GM23338 (cell line): ENCODE results near the gene COL4A6. TPM values are rescaled to one million over a fixed set of nuclear protein-coding genes. Genes with fewer than 3 reads are reported as not detected.

Source experiments
- ATAC-seq: fragments of 200-7000 bp; cut with Tn5 transposase; 3 replicates; pipeline ENCODE4 v1.9.1; 2020
- DNase-seq: peaks from one replicate; pipeline ENCODE4 v3.0.0-alpha.2; 2015; ENCODE audit warnings: low spot score
- H2AFZ ChIP-seq: fragments of 200-600 bp; sonication (generic); 2 replicates; pipeline ENCODE4 v1.8.0; 2016; ENCODE audit warnings: antibody characterized with exemption, mild to moderate bottlenecking, moderate library complexity
- H3F3A ChIP-seq: fragments of 200-600 bp; sonication (generic); replicated peaks from 2 replicates; pipeline ENCODE4 v1.8.0; 2017; ENCODE audit warnings: antibody characterized with exemption, mixed run types, low read depth
- H3K27ac ChIP-seq: fragments of 200-600 bp; sonication (generic); 2 replicates; pipeline ENCODE4 v1.6.1; 2016; ENCODE audit warnings: low read depth
- H3K27me3 ChIP-seq: fragments of 200-600 bp; sonication (generic); 2 replicates; pipeline ENCODE4 v1.8.0; 2016; ENCODE audit warnings: mild to moderate bottlenecking, mixed run types, moderate library complexity; ENCODE audit not compliant: insufficient read depth
- H3K36me3 ChIP-seq: fragments of 200-600 bp; sonication (generic); 2 replicates; pipeline ENCODE4 v1.8.0; 2016; ENCODE audit warnings: mild to moderate bottlenecking; ENCODE audit not compliant: insufficient read depth
- H3K4me1 ChIP-seq: fragments of 200-600 bp; sonication (generic); 2 replicates; pipeline ENCODE4 v1.8.0; 2016; ENCODE audit warnings: mild to moderate bottlenecking, moderate library complexity; ENCODE audit not compliant: insufficient read depth
- H3K4me2 ChIP-seq: fragments of 200-600 bp; sonication (generic); 2 replicates; pipeline ENCODE4 v1.7.1; 2017; ENCODE audit warnings: mixed run types
- H3K4me3 ChIP-seq: fragments of 200-600 bp; sonication (generic); 2 replicates; pipeline ENCODE4 v1.6.1; 2016; ENCODE audit warnings: mixed run types
- H3K79me2 ChIP-seq: fragments of 200-600 bp; sonication (generic); replicated peaks from 2 replicates; pipeline ENCODE4 v1.8.0; 2017; ENCODE audit warnings: mild to moderate bottlenecking; ENCODE audit not compliant: insufficient read depth
- H3K9me2 ChIP-seq: fragments of 200-600 bp; sonication (generic); 2 replicates; pipeline ENCODE4 v1.8.0; 2017; ENCODE audit not compliant: insufficient read depth
- H4K20me1 ChIP-seq: fragments of 200-600 bp; sonication (generic); replicated peaks from 2 replicates; pipeline ENCODE4 v1.8.0; 2017; ENCODE audit warnings: mild to moderate bottlenecking; ENCODE audit not compliant: insufficient read depth
- H3K27ac Mint-ChIP-seq: 2 replicates; pipeline ENCODE4 v1.8.0; 2020; ENCODE audit warnings: inconsistent platforms, mild to moderate bottlenecking, moderate library complexity, mixed read lengths
- H3K27me3 Mint-ChIP-seq: 3 replicates; pipeline ENCODE4 v1.8.0; 2022; ENCODE audit warnings: low read depth, mild to moderate bottlenecking, moderate library complexity, mixed read lengths, inconsistent platforms; ENCODE audit not compliant: insufficient read depth, poor library complexity
- H3K36me3 Mint-ChIP-seq: 3 replicates; pipeline ENCODE4 v1.8.0; 2021; ENCODE audit warnings: low read depth, mild to moderate bottlenecking, inconsistent platforms, moderate library complexity, mixed read lengths
- H3K4me1 Mint-ChIP-seq: 3 replicates; pipeline ENCODE4 v1.8.0; 2020; ENCODE audit warnings: mild to moderate bottlenecking, inconsistent platforms, mixed read lengths
- H3K4me3 Mint-ChIP-seq: 3 replicates; pipeline ENCODE4 v1.8.0; 2021; ENCODE audit warnings: moderate library complexity, mild to moderate bottlenecking, inconsistent platforms, mixed read lengths
- H3K9me3 Mint-ChIP-seq: 3 replicates; pipeline ENCODE4 v1.8.0; 2020; ENCODE audit warnings: moderate library complexity, mild to moderate bottlenecking, inconsistent platforms, mixed read lengths
- CTCF ChIP-seq, 2 experiments: fragments of 200-600 bp in 1 of 2; sonication (generic) in 1 of 2; conservative IDR thresholded peaks; 2 replicates each; pipeline versions ENCODE4 v1.5.1 to v1.6.1; 2016 to 2017; ENCODE audit warnings: antibody characterized with exemption in 2 of 2, low read depth in 2 of 2, mild to moderate bottlenecking in 2 of 2, moderate library complexity in 1 of 2
- EZH2 ChIP-seq: fragments of 200-600 bp; sonication (generic); IDR thresholded peaks from one replicate; pipeline ENCODE4 v1.8.0; 2017; ENCODE audit warnings: antibody characterized with exemption, mild to moderate bottlenecking, low read depth; ENCODE audit not compliant: unreplicated experiment
- JUNB ChIP-seq: IDR thresholded peaks from one replicate; pipeline ENCODE4 v1.6.1; 2016; ENCODE audit warnings: antibody characterized with exemption; ENCODE audit not compliant: unreplicated experiment
- NANOG ChIP-seq: IDR thresholded peaks from 2 replicates; pipeline ENCODE4 v1.6.1; 2016; ENCODE audit warnings: antibody characterized with exemption, borderline replicate concordance
- POLR2AphosphoS5 ChIP-seq: IDR thresholded peaks from 2 replicates; pipeline ENCODE4 v1.6.1; 2016; ENCODE audit warnings: antibody characterized with exemption, low read depth
- STAT1 ChIP-seq: IDR thresholded peaks from one replicate; pipeline ENCODE4 v1.6.1; 2016; ENCODE audit warnings: antibody characterized with exemption; ENCODE audit not compliant: unreplicated experiment
- ZNF114 ChIP-seq: fragments of 250-450 bp; sonication (Bioruptor Pico); IDR thresholded peaks from 2 replicates; pipeline ENCODE4 v1.5.0; 2020; ENCODE audit warnings: mild to moderate bottlenecking, moderate library complexity
- ZNF331 ChIP-seq: fragments of 250-450 bp; sonication (Bioruptor Pico); IDR thresholded peaks from 2 replicates; pipeline ENCODE4 v1.5.0; 2020; ENCODE audit warnings: low read depth, mild to moderate bottlenecking, moderate library complexity
- polyA plus RNA-seq: library from polyadenylated mRNA; unstranded; fragments of >200 nt; fragmentation: Nextera tagmentation; extraction: Ambion mirVana; gene quantifications from 2 replicates; pipeline ENCODE4 v1.2.1, GENCODE V29; 2016
- total RNA-seq: library from RNA; depleted of rRNA; stranded (reverse); fragments of >200 nt; shearing (Covaris generic); gene quantifications from 2 replicates; pipeline ENCODE4 v1.2.3, GENCODE V29; 2014
- TF ChIP-seq, protein P1 (sequence below): IDR thresholded peaks from one replicate; pipeline ENCODE4 v1.6.1; 2018; ENCODE audit warnings: antibody characterized with exemption; ENCODE audit not compliant: unreplicated experiment
- TF ChIP-seq, protein P2 (sequence below): IDR thresholded peaks from 2 replicates; pipeline ENCODE4 v1.6.1; 2016; ENCODE audit warnings: antibody characterized with exemption
- TF ChIP-seq, protein P3 (sequence below): fragments of 250-450 bp; sonication (Bioruptor Pico); IDR thresholded peaks from 2 replicates; pipeline ENCODE4 v1.5.0; 2020; ENCODE audit warnings: mild to moderate bottlenecking, moderate library complexity

The COL4A6 gene
- total and polyA plus RNA-seq, 2 experiments from 2014 or later = 4.1 to 15.2 TPM

DNA sequence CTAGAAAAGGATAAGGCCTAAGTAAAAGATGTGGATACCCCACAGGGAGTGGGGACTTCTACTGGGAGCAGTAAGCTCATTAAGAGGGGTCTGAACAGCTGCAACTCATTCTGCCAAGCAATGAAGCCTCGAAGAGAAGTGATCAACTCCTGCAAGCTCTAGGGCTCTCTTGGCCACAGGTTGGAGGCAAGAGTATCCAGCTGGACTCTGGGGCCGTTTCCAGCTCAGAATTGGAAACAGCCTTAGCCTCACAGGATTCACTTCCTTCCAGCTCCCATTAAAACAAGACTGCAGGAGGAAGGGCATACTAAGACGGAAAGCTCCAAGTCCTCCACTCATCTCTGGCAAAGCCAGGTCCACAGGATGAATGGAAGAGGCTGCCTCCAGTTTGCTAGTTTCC lies 220.3 kb downstream of the COL4A6 start:
- H3K27ac Mint-ChIP-seq = no peak overlapping the region
- Histone ChIP-seq H3K36me3 (no peaks in the 10 kb centered on the region), H3K27me3 (no peaks in the 10 kb centered on the region), H3K4me2 (no peak overlapping the region), H2AFZ (no peak overlapping the region), H4K20me1 (no peaks in the 10 kb centered on the region), H3K79me2 (no peaks in the 10 kb centered on the region), H3K9me2 (no peaks in the 10 kb centered on the region), H3K27ac (no peak overlapping the region), H3F3A (no peaks in the 10 kb centered on the region), H3K4me1 (no peaks in the 10 kb centered on the region), H3K4me3 (no peak overlapping the region)
- no peaks in the 10 kb centered on the region for H3K9me3 Mint-ChIP-seq
- DNase-seq (no peak), ATAC-seq (no peak)
- H3K4me1 Mint-ChIP-seq = no peaks in the 10 kb centered on the region
- H3K4me3 Mint-ChIP-seq = no peak overlapping the region
- TF ChIP-seq JUNB (no peak), STAT1 (no peak), ZNF331 (no peak), POLR2AphosphoS5 (no peak), NANOG (no peak), ZNF114 (CRISPR knock-in tag) (no peak), CTCF (conservative IDR thresholded peaks at IDR 0.05; ENCODE audit: low read depth in 2 of 2) (no peak), EZH2 (no peak)
- TF ChIP-seq, protein P1, sequence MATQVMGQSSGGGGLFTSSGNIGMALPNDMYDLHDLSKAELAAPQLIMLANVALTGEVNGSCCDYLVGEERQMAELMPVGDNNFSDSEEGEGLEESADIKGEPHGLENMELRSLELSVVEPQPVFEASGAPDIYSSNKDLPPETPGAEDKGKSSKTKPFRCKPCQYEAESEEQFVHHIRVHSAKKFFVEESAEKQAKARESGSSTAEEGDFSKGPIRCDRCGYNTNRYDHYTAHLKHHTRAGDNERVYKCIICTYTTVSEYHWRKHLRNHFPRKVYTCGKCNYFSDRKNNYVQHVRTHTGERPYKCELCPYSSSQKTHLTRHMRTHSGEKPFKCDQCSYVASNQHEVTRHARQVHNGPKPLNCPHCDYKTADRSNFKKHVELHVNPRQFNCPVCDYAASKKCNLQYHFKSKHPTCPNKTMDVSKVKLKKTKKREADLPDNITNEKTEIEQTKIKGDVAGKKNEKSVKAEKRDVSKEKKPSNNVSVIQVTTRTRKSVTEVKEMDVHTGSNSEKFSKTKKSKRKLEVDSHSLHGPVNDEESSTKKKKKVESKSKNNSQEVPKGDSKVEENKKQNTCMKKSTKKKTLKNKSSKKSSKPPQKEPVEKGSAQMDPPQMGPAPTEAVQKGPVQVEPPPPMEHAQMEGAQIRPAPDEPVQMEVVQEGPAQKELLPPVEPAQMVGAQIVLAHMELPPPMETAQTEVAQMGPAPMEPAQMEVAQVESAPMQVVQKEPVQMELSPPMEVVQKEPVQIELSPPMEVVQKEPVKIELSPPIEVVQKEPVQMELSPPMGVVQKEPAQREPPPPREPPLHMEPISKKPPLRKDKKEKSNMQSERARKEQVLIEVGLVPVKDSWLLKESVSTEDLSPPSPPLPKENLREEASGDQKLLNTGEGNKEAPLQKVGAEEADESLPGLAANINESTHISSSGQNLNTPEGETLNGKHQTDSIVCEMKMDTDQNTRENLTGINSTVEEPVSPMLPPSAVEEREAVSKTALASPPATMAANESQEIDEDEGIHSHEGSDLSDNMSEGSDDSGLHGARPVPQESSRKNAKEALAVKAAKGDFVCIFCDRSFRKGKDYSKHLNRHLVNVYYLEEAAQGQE = no peak
- TF ChIP-seq, protein P2, sequence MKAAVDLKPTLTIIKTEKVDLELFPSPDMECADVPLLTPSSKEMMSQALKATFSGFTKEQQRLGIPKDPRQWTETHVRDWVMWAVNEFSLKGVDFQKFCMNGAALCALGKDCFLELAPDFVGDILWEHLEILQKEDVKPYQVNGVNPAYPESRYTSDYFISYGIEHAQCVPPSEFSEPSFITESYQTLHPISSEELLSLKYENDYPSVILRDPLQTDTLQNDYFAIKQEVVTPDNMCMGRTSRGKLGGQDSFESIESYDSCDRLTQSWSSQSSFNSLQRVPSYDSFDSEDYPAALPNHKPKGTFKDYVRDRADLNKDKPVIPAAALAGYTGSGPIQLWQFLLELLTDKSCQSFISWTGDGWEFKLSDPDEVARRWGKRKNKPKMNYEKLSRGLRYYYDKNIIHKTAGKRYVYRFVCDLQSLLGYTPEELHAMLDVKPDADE = no peak
- TF ChIP-seq, protein P3, sequence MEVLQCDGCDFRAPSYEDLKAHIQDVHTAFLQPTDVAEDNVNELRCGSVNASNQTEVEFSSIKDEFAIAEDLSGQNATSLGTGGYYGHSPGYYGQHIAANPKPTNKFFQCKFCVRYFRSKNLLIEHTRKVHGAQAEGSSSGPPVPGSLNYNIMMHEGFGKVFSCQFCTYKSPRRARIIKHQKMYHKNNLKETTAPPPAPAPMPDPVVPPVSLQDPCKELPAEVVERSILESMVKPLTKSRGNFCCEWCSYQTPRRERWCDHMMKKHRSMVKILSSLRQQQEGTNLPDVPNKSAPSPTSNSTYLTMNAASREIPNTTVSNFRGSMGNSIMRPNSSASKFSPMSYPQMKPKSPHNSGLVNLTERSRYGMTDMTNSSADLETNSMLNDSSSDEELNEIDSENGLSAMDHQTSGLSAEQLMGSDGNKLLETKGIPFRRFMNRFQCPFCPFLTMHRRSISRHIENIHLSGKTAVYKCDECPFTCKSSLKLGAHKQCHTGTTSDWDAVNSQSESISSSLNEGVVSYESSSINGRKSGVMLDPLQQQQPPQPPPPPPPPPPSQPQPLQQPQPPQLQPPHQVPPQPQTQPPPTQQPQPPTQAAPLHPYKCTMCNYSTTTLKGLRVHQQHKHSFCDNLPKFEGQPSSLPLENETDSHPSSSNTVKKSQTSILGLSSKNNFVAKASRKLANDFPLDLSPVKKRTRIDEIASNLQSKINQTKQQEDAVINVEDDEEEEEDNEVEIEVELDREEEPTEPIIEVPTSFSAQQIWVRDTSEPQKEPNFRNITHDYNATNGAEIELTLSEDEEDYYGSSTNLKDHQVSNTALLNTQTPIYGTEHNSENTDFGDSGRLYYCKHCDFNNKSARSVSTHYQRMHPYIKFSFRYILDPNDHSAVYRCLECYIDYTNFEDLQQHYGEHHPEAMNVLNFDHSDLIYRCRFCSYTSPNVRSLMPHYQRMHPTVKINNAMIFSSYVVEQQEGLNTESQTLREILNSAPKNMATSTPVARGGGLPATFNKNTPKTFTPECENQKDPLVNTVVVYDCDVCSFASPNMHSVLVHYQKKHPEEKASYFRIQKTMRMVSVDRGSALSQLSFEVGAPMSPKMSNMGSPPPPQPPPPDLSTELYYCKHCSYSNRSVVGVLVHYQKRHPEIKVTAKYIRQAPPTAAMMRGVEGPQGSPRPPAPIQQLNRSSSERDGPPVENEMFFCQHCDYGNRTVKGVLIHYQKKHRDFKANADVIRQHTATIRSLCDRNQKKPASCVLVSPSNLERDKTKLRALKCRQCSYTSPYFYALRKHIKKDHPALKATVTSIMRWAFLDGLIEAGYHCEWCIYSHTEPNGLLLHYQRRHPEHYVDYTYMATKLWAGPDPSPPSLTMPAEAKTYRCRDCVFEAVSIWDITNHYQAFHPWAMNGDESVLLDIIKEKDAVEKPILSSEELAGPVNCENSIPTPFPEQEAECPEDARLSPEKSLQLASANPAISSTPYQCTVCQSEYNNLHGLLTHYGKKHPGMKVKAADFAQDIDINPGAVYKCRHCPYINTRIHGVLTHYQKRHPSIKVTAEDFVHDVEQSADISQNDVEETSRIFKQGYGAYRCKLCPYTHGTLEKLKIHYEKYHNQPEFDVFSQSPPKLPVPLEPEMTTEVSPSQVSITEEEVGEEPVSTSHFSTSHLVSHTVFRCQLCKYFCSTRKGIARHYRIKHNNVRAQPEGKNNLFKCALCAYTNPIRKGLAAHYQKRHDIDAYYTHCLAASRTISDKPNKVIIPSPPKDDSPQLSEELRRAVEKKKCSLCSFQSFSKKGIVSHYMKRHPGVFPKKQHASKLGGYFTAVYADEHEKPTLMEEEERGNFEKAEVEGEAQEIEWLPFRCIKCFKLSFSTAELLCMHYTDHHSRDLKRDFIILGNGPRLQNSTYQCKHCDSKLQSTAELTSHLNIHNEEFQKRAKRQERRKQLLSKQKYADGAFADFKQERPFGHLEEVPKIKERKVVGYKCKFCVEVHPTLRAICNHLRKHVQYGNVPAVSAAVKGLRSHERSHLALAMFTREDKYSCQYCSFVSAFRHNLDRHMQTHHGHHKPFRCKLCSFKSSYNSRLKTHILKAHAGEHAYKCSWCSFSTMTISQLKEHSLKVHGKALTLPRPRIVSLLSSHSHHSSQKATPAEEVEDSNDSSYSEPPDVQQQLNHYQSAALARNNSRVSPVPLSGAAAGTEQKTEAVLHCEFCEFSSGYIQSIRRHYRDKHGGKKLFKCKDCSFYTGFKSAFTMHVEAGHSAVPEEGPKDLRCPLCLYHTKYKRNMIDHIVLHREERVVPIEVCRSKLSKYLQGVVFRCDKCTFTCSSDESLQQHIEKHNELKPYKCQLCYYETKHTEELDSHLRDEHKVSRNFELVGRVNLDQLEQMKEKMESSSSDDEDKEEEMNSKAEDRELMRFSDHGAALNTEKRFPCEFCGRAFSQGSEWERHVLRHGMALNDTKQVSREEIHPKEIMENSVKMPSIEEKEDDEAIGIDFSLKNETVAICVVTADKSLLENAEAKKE (CRISPR knock-in tag) = no peak
- H3K36me3 Mint-ChIP-seq = no peaks in the 10 kb centered on the region
- H3K27me3 Mint-ChIP-seq = no peaks in the 10 kb centered on the region
